ENCODE data around the gene RPS16. TPM values are rescaled to one million over a fixed set of nuclear protein-coding genes. Genes with fewer than 3 reads are reported as not detected.

Gene RPS16
- total RNA-seq, 1 experiment from 2014 or later, result 2,510 TPM

GRCh38 chr19:39438270-39438934, 2.7 kb upstream of the RPS16 start:
- H3K4me2 ChIP-seq, result peak overlapping the region; percentile 34; the same call in 1 of the 2 replicates
- peak; percentile 41 to 61 for DNase-seq
- intact Hi-C loops (cut with micrococcal nuclease; ENCODE audit: unreplicated experiment), result no loop called here
- H3K9me2 ChIP-seq (ENCODE audit: insufficient read depth), result no peaks in the 10 kb centered on the region
- H4K20me1 ChIP-seq (ENCODE audit: insufficient read depth), result peaks cover 15% of the 10 kb centered on the region
- H2AFZ ChIP-seq, result no peak overlapping the region
- no peak overlapping the region; the same call in 1 of the 2 replicates for H3K27ac ChIP-seq
- POLR2A ChIA-PET (ENCODE audit: unreplicated experiment), result interaction anchor here (0.6 kb wide), 1 partner anchor 40 kb away, joined by 12 read pairs; no protein-coding TSS in a partner anchor
- no TSS peak for BruUV-seq (replicated peaks)
- H3K36me3 ChIP-seq (ENCODE audit: low read depth), result peaks cover 16% of the 10 kb centered on the region
- peaks cover 28% of the 10 kb centered on the region for H3K79me2 ChIP-seq (ENCODE audit: low read depth)
- CTCF ChIA-PET, result interaction anchor here (0.6 to 0.9 kb wide), 2 partner anchors 94 to 103 kb away, joined by 5 read pairs; partner anchors contain the start of gene EID2B
- no peak for TF ChIP-seq CTCF (conservative IDR thresholded peaks at IDR 0.05)
- no peak for TF ChIP-seq EZH2 (IDR thresholded peaks at IDR 0.05; ENCODE audit: low read depth)
- H3K9me3 ChIP-seq (ENCODE audit: insufficient read depth, low read depth), result no peaks in the 10 kb centered on the region
- H3K4me1 ChIP-seq (replicated peaks; ENCODE audit: insufficient read depth), result peaks cover 35% of the 10 kb centered on the region
- no peaks in the 10 kb centered on the region for H3K27me3 ChIP-seq (ENCODE audit: insufficient read depth, low read depth)
- no peak overlapping the region for H3K4me3 ChIP-seq
- peaks cover 63% of the 10 kb centered on the region for H3F3A ChIP-seq (ENCODE audit: insufficient read depth, low read depth)

GRCh38 chr19:39436350-39436716, 584 bp upstream of the RPS16 start:
- H3K9me3 ChIP-seq (ENCODE audit: insufficient read depth, low read depth), result no peaks in the 10 kb centered on the region
- DNase-seq, result no peak
- peaks cover 42% of the 10 kb centered on the region for H3K79me2 ChIP-seq (ENCODE audit: low read depth)
- no peaks in the 10 kb centered on the region for H3K27me3 ChIP-seq (ENCODE audit: insufficient read depth, low read depth)
- intact Hi-C loops (cut with micrococcal nuclease; ENCODE audit: unreplicated experiment), result loop anchor here (1.0 kb wide), 1 partner anchor 24 kb away; the partner anchor contains the start of gene PLEKHG2
- ChIA-PET CTCF (interaction anchor here (0.6 to 1.5 kb wide), 3 partner anchors 22 to 100 kb away, joined by 3 to 5 read pairs (median 5); partner anchors contain the start of genes MED29 and PAF1), POLR2A (ENCODE audit: unreplicated experiment) (interaction anchor here (0.5 to 1.5 kb wide), 21 partner anchors 9 to 1341 kb away, joined by 3 to 32 read pairs (median 6); partner anchors contain the start of genes DYRK1B, FAM98C, FBXO27 and GGN)
- H3K4me3 ChIP-seq, result peak overlapping the region; percentile 75
- H3K4me2 ChIP-seq, result peak overlapping the region; percentile 83
- TF ChIP-seq CTCF (conservative IDR thresholded peaks at IDR 0.05), result no peak
- TF ChIP-seq EZH2 (IDR thresholded peaks at IDR 0.05; ENCODE audit: low read depth), result no peak
- peak overlapping the region; percentile 71 for H2AFZ ChIP-seq
- peaks cover 21% of the 10 kb centered on the region for H4K20me1 ChIP-seq (ENCODE audit: insufficient read depth)
- BruUV-seq (replicated peaks), result TSS peak; percentile 98
- H3K4me1 ChIP-seq (replicated peaks; ENCODE audit: insufficient read depth), result peaks cover 53% of the 10 kb centered on the region
- H3K27ac ChIP-seq, result peak overlapping the region; percentile 73
- H3F3A ChIP-seq (ENCODE audit: insufficient read depth, low read depth), result peaks cover 72% of the 10 kb centered on the region
- no peaks in the 10 kb centered on the region for H3K9me2 ChIP-seq (ENCODE audit: insufficient read depth)
- peaks cover 32% of the 10 kb centered on the region for H3K36me3 ChIP-seq (ENCODE audit: low read depth)

GRCh38 chr19:39434123-39435076, 1.3 kb downstream of the RPS16 start:
- no peaks in the 10 kb centered on the region for H3K27me3 ChIP-seq (ENCODE audit: insufficient read depth, low read depth)
- H3K27ac ChIP-seq, result peak overlapping the region; percentile 97
- H4K20me1 ChIP-seq (ENCODE audit: insufficient read depth), result peaks cover 21% of the 10 kb centered on the region
- POLR2A ChIA-PET (ENCODE audit: unreplicated experiment), result interaction anchor here (0.6 to 1.5 kb wide), 3 partner anchors 31 to 393 kb away, joined by 4 to 18 read pairs (median 4); partner anchors contain the start of genes MED29 and PAF1
- H3K36me3 ChIP-seq (ENCODE audit: low read depth), result peaks cover 32% of the 10 kb centered on the region
- peaks cover 42% of the 10 kb centered on the region for H3K79me2 ChIP-seq (ENCODE audit: low read depth)
- no peak for DNase-seq
- H3K9me3 ChIP-seq (ENCODE audit: insufficient read depth, low read depth), result no peaks in the 10 kb centered on the region
- intact Hi-C loops (cut with micrococcal nuclease; ENCODE audit: unreplicated experiment), result no loop called here
- H3F3A ChIP-seq (ENCODE audit: insufficient read depth, low read depth), result peaks cover 75% of the 10 kb centered on the region
- peaks cover 62% of the 10 kb centered on the region for H3K4me1 ChIP-seq (replicated peaks; ENCODE audit: insufficient read depth)
- no peak overlapping the region for H2AFZ ChIP-seq
- BruUV-seq (replicated peaks), result no TSS peak
- H3K4me2 ChIP-seq, result peak overlapping the region; percentile 96
- H3K4me3 ChIP-seq, result peak overlapping the region; percentile 91
- H3K9me2 ChIP-seq (ENCODE audit: insufficient read depth), result no peaks in the 10 kb centered on the region
- TF ChIP-seq EZH2 (IDR thresholded peaks at IDR 0.05; ENCODE audit: low read depth) (no peak), CTCF (conservative IDR thresholded peaks at IDR 0.05) (no peak)
- CTCF ChIA-PET, result interaction anchor here (1.5 kb wide), 1 partner anchor 20 kb away, joined by 5 read pairs; no protein-coding TSS in a partner anchor
